Body of pancreas (tissue), 4 donors: ENCODE data around the gene ALG14. TPM values are rescaled to one million over a fixed set of nuclear protein-coding genes. Genes with fewer than 3 reads are reported as not detected.

Experiments used
- ATAC-seq: fragments of 150-250 bp; one replicate; pipeline ENCODE4 v1.9.1; 2016
- DNase-seq, 4 donors: peaks; one replicate each; pipeline ENCODE4 v3.0.0-alpha.2; 2019
- H3K27ac ChIP-seq, 4 donors: fragments of 200-600 bp; sonication (generic); 1 replicate in 3 of 4; 2 replicates in 1 of 4; pipeline versions ENCODE4 v1.5.1 to v1.6.1; 2016 to 2019; ENCODE audit warnings: mild to moderate bottlenecking in 1 of 4, mixed read lengths in 1 of 4, moderate library complexity in 1 of 4
- H3K27me3 ChIP-seq, 2 donors: fragments of 200-600 bp; sonication (generic); one replicate each; pipeline ENCODE4 v1.6.0; 2016; ENCODE audit warnings: mild to moderate bottlenecking in 1 of 2
- H3K36me3 ChIP-seq, 2 donors: fragments of 200-600 bp; sonication (generic); replicated peaks in 1 of 2; 2 replicates each; pipeline ENCODE4 v1.5.1; 2016; ENCODE audit warnings: low read depth in 2 of 2; ENCODE audit not compliant: insufficient read depth in 1 of 2
- H3K4me1 ChIP-seq: fragments of 200-600 bp; sonication (generic); one replicate; pipeline ENCODE4 v1.6.0; 2016
- H3K4me3 ChIP-seq, 2 donors: fragments of 200-600 bp; sonication (generic); 1 replicate in 1 of 2; 2 replicates in 1 of 2; pipeline ENCODE4 v1.5.1; 2016 to 2019
- H3K9me3 ChIP-seq, 3 donors: fragments of 200-600 bp; sonication (generic); 1 replicate in 2 of 3; 2 replicates in 1 of 3; pipeline ENCODE4 v1.5.1; 2016
- CTCF ChIP-seq, 7 experiments: fragments of 450-650 bp in 4 of 7; fragments of 200-600 bp in 3 of 7; sonication (generic) in 3 of 7; IDR thresholded peaks; one replicate each; pipeline ENCODE4 v1.5.1; 2016 to 2019; ENCODE audit warnings: antibody characterized with exemption in 7 of 7
- POLR2A ChIP-seq, 3 donors: fragments of 450-650 bp; IDR thresholded peaks; one replicate each; pipeline ENCODE4 v1.6.1; 2016; ENCODE audit warnings: antibody characterized with exemption in 3 of 3, mild to moderate bottlenecking in 2 of 3
- WGBS, 2 donors: methylation state at CpG; one replicate each; pipeline ENCODE4 v1.1.5; 2017; 5-methylcytosine and 5-hydroxymethylcytosine counted together
- intact Hi-C: fragments of 100-400 bp; cut with DNase I; formaldehyde crosslinking; loops from one replicate; pipeline ENCODE4 v1.15.1; 2023
- total RNA-seq, 2 donors: library from RNA; depleted of rRNA; stranded (reverse); fragments of >200 nt; gene quantifications; one replicate each; pipeline ENCODE4 v1.1.0, GENCODE V29; 2016

Gene ALG14
- total RNA-seq, 2 donors from 2014 or later, result 0.78 to 0.99 TPM

- no peak for TF ChIP-seq CTCF (IDR thresholded peaks at IDR 0.05)
- TF ChIP-seq POLR2A (IDR thresholded peaks at IDR 0.05), result no peak
- Histone ChIP-seq H3K4me1 (peaks cover 11% of the 10 kb centered on the region), H3K36me3 (no peaks in the 10 kb centered on the region), H3K9me3 (no peaks in the 10 kb centered on the region), H3K4me3 (no peak overlapping the region), H3K27me3 (no peaks in the 10 kb centered on the region), H3K27ac (no peak overlapping the region)
- peak; percentile 60 to 85 (median 74) for DNase-seq
- intact Hi-C loops, result no loop called here
- ATAC-seq, result peak; percentile 59
- 0 to 21% methylated on average over 1 of the region's 1 CpG for WGBS, 2 donors
Observed at GRCh38 chr1:94989398-94989797, 83.4 kb downstream of the ALG14 start.

GRCh38 chr1:94988356-94988755 lies 84.4 kb downstream of the ALG14 start:
- TF ChIP-seq CTCF (IDR thresholded peaks at IDR 0.05) (no peak), POLR2A (IDR thresholded peaks at IDR 0.05) (no peak)
- intact Hi-C loops, result no loop called here
- DNase-seq, result peak in 1 of 4 donors; percentile 34
- Histone ChIP-seq H3K4me3 (no peak overlapping the region), H3K27me3 (no peaks in the 10 kb centered on the region), H3K27ac (no peak overlapping the region), H3K9me3 (no peaks in the 10 kb centered on the region), H3K36me3 (no peaks in the 10 kb centered on the region), H3K4me1 (peaks cover 7% of the 10 kb centered on the region)
- ATAC-seq, result peak; percentile 59

GRCh38 chr1:94986783-94987182 lies 86.0 kb downstream of the ALG14 start:
- Histone ChIP-seq H3K4me1 (peaks cover 7% of the 10 kb centered on the region), H3K27me3 (no peaks in the 10 kb centered on the region), H3K4me3 (no peak overlapping the region), H3K27ac (no peak overlapping the region), H3K36me3 (no peaks in the 10 kb centered on the region), H3K9me3 (no peaks in the 10 kb centered on the region)
- TF ChIP-seq CTCF (IDR thresholded peaks at IDR 0.05) (no peak), POLR2A (IDR thresholded peaks at IDR 0.05) (no peak)
- DNase-seq, result no peak
- intact Hi-C loops, result no loop called here
- 78 to 95% methylated on average over 4 to 6 of the region's 6 CpGs for WGBS, 2 donors
- ATAC-seq, result no peak

GRCh38 chr1:94983171-94983739 lies 89.5 kb downstream of the ALG14 start:
- intact Hi-C loops, result no loop called here
- no peak overlapping the region for H3K27ac ChIP-seq
- H3K4me1 ChIP-seq, result no peaks in the 10 kb centered on the region
- ATAC-seq, result no peak
- WGBS, 2 donors, result 62 to 68% methylated on average over 7 of the region's 7 CpGs
- H3K9me3 ChIP-seq, result no peaks in the 10 kb centered on the region
- no peak for TF ChIP-seq POLR2A (IDR thresholded peaks at IDR 0.05)
- TF ChIP-seq CTCF (IDR thresholded peaks at IDR 0.05), result no peak
- no peaks in the 10 kb centered on the region for H3K36me3 ChIP-seq
- DNase-seq, result peak in 1 of 4 donors; percentile 33
- H3K27me3 ChIP-seq, result no peaks in the 10 kb centered on the region
- no peak overlapping the region for H3K4me3 ChIP-seq

- ATAC-seq (no peak), DNase-seq (no peak)
- intact Hi-C loops, result no loop called here
- no peaks in the 10 kb centered on the region for H3K9me3 ChIP-seq
- no peak overlapping the region for H3K4me3 ChIP-seq
- H3K4me1 ChIP-seq, result no peaks in the 10 kb centered on the region
- 88 to 93% methylated on average over 2 of the region's 2 CpGs for WGBS, 2 donors
- H3K27ac ChIP-seq, result no peak overlapping the region
- no peaks in the 10 kb centered on the region for H3K27me3 ChIP-seq
- no peaks in the 10 kb centered on the region for H3K36me3 ChIP-seq
- TF ChIP-seq CTCF (IDR thresholded peaks at IDR 0.05) (no peak), POLR2A (IDR thresholded peaks at IDR 0.05) (no peak)
Observed at GRCh38 chr1:94982398-94982797, 90.4 kb downstream of the ALG14 start.
